K562 (cell line): Measurements from ENCODE around the gene IMP4. TPM values are rescaled to one million over a fixed set of nuclear protein-coding genes. Genes with fewer than 3 reads are reported as not detected.
A peak's percentile ranks its signal among the peaks of the same experiment; 100 is the strongest.

Source experiments
- C11orf30 ChIP-seq: fragments of 450-650 bp; IDR thresholded peaks from 2 replicates; pipeline ENCODE4 v1.6.1; 2016; ENCODE audit warnings: low read depth, mild to moderate bottlenecking
- CBFA2T2 ChIP-seq: fragments of 450-650 bp; conservative IDR thresholded peaks from 2 replicates; pipeline ENCODE4 v1.6.1; 2017; ENCODE audit warnings: mild to moderate bottlenecking
- DIDO1 ChIP-seq: fragments of 450-650 bp; IDR thresholded peaks from 2 replicates; pipeline ENCODE4 v1.6.1; 2016; ENCODE audit warnings: low read depth, missing biosample characterization, missing genetic modification characterization
- ELF1 ChIP-seq: fragments of 200-800 bp; sonication (Bioruptor generic); IDR thresholded peaks from 2 replicates; pipeline ENCODE4 v1.6.1; 2016; ENCODE audit warnings: missing genetic modification characterization, missing compliant biosample characterization
- HDAC1 ChIP-seq, 2 experiments: fragments of 450-650 bp; IDR thresholded peaks; 2 replicates each; pipeline ENCODE4 v1.6.1; 2016 to 2017; ENCODE audit warnings: inconsistent platforms in 1 of 2, mild to moderate bottlenecking in 1 of 2, moderate library complexity in 1 of 2
- HNRNPLL ChIP-seq: fragments of 200-400 bp; formaldehyde crosslinking; IDR thresholded peaks from 2 replicates; pipeline ENCODE4 v1.6.1; 2017; ENCODE audit warnings: low read length, low read depth, mild to moderate bottlenecking; ENCODE audit not compliant: poor library complexity, severe bottlenecking
- KDM5B ChIP-seq: fragments of 200-600 bp; sonication (generic); IDR thresholded peaks from 2 replicates; pipeline ENCODE4 v1.6.1; 2012; ENCODE audit warnings: low read depth, mild to moderate bottlenecking, moderate library complexity, low read length, control low read depth, inconsistent platforms; ENCODE audit not compliant: insufficient replicate concordance
- NCOA1 ChIP-seq: fragments of 450-650 bp; IDR thresholded peaks from 2 replicates; pipeline ENCODE4 v1.6.1; 2016; ENCODE audit warnings: low read depth
- NR2C2 ChIP-seq, 2 experiments: fragments of 200-800 bp in 1 of 2; sonication (Bioruptor generic) in 1 of 2; sonication (generic) in 1 of 2; formaldehyde crosslinking in 1 of 2; IDR thresholded peaks; 2 replicates each; pipeline versions ENCODE4 v1.6.1 to v1.8.0; 2016 to 2022; ENCODE audit warnings: mild to moderate bottlenecking in 1 of 2, missing compliant biosample characterization in 1 of 2, missing genetic modification characterization in 1 of 2, missing genetic modification reagents in 1 of 2
- NR4A1 ChIP-seq, 2 experiments: fragments of 250-450 bp in 1 of 2; fragments of 450-650 bp in 1 of 2; sonication (Bioruptor Pico) in 1 of 2; IDR thresholded peaks; 2 replicates each; pipeline versions ENCODE4 v1.4.0 to v1.6.1; 2016 to 2020; ENCODE audit warnings: mild to moderate bottlenecking in 2 of 2, missing compliant biosample characterization in 1 of 2, missing genetic modification characterization in 1 of 2, moderate library complexity in 1 of 2
- PHB2 ChIP-seq: fragments of 450-650 bp; IDR thresholded peaks from 2 replicates; pipeline ENCODE4 v1.6.1; 2017; ENCODE audit warnings: low read depth
- PHF8 ChIP-seq: fragments of 200-600 bp; sonication (generic); IDR thresholded peaks from 2 replicates; pipeline ENCODE4 v1.6.1; 2012; ENCODE audit warnings: mixed run types, mild to moderate bottlenecking, inconsistent platforms, low read length, moderate library complexity, borderline replicate concordance
- YY1 ChIP-seq, 3 experiments: IDR thresholded peaks; 2 replicates each; pipeline ENCODE4 v1.6.1; 2011; ENCODE audit warnings: low read length in 2 of 3, mild to moderate bottlenecking in 2 of 3, moderate library complexity in 2 of 3, borderline replicate concordance in 1 of 3, control low read depth in 1 of 3, low read depth in 1 of 3; ENCODE audit not compliant: insufficient read depth in 3 of 3, insufficient replicate concordance in 2 of 3, control insufficient read depth in 1 of 3, insufficient read length in 1 of 3; ENCODE audit errors: extremely low read depth in 1 of 3
- ZC3H11A ChIP-seq: IDR thresholded peaks from 2 replicates; pipeline ENCODE4 v1.6.1; 2012; ENCODE audit warnings: low read depth, low read length, improper control_type of control experiment
- polyA plus RNA-seq, 8 experiments: library from polyadenylated mRNA; depleted of rRNA in 4 of 8; stranded (reverse) in 5 of 8; unstranded in 3 of 8; fragments of >200 nt; fragmentation: Nextera tagmentation in 2 of 8; fragmentation: Illumina TruSeq in 1 of 8; extraction: Ambion mirVana in 2 of 8; extraction: Trizol in 1 of 8; gene quantifications; 2 replicates each; pipeline versions ENCODE4 v1.2.1 to v1.2.3, GENCODE V29; 2011 to 2014; ENCODE audit warnings: inconsistent platforms in 1 of 8, missing spikeins in 1 of 8
- total RNA-seq, 7 experiments: library from RNA; depleted of rRNA in 6 of 7; stranded (reverse); fragments of >200 nt in 6 of 7; fragmentation: Illumina TruSeq in 2 of 7; extraction: Trizol in 2 of 7; gene quantifications; 2 replicates each; pipeline versions ENCODE4 v1.2.1 to v1.2.3, GENCODE V29; 2011 to 2021; ENCODE audit warnings: low replicate concordance in 1 of 7
- TF ChIP-seq, protein P1 (sequence below): fragments of 250-450 bp; sonication (Bioruptor Pico); IDR thresholded peaks from 2 replicates; pipeline ENCODE4 v1.4.0; 2020; ENCODE audit warnings: mild to moderate bottlenecking
- TF ChIP-seq, protein P2 (sequence below): fragments of 250-450 bp; sonication (Bioruptor Pico); IDR thresholded peaks from 2 replicates; pipeline ENCODE4 v1.8.0; 2021; ENCODE audit warnings: mild to moderate bottlenecking, moderate library complexity
- TF ChIP-seq, protein P3 (sequence below): fragments of 450-650 bp; IDR thresholded peaks from 2 replicates; pipeline ENCODE4 v1.7.1; 2018; ENCODE audit warnings: mild to moderate bottlenecking, low read depth; ENCODE audit not compliant: partially characterized antibody
- TF ChIP-seq, protein P4 (sequence below): fragments of 250-450 bp; sonication (Bioruptor Pico); IDR thresholded peaks from 2 replicates; pipeline ENCODE4 v1.8.0; 2021; ENCODE audit warnings: moderate library complexity, mild to moderate bottlenecking, inconsistent platforms

IMP4 gene
- total and polyA plus RNA-seq, 9 of the 15 experiments (the other 6 are each of a cell fraction or from before 2014, with no cell fraction given), result 35.4 to 209 (median 100.0) TPM

DNA sequence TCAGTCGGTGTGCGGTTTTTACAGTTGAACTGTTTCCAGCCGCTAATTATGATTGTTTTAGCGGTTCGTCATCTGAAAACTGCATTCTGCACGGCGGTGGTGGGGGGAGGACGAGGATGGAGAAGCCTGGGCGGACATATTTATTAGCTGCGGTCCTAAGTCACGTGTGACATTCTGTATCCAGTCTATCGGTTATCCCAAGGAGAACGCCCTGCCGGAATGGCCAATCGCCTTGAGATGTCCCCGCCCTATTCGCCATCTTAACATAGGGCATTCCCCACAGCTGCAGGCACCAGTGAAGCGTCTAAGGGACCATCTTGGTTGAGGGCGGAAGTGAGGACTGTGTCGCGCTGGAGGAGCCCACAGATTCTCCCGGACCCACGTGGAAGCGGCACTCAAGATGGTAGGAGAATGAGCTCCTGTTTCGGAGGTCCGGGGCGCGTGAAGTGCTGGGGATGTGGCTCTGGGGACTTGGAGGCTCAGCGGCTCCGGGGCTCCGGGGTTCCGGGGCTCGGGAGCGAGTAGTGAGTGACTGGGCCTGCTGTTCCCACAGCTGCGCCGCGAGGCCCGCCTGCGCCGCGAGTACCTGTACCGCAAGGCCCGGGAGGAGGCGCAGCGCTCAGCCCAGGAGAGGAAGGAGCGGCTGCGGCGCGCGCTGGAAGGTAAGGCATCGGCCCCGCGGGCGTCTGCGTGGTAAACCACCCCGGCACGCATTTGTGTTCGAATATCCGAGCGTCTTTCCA lies at the start of gene IMP4 (continued):
- TF ChIP-seq, protein P1, sequence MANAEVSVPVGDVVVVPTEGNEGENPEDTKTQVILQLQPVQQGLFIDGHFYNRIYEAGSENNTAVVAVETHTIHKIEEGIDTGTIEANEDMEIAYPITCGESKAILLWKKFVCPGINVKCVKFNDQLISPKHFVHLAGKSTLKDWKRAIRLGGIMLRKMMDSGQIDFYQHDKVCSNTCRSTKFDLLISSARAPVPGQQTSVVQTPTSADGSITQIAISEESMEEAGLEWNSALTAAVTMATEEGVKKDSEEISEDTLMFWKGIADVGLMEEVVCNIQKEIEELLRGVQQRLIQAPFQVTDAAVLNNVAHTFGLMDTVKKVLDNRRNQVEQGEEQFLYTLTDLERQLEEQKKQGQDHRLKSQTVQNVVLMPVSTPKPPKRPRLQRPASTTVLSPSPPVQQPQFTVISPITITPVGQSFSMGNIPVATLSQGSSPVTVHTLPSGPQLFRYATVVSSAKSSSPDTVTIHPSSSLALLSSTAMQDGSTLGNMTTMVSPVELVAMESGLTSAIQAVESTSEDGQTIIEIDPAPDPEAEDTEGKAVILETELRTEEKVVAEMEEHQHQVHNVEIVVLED (CRISPR knock-in tag), result 0 out of 2 replicates have a peak, but pooled peaks have one; percentile 41
- TF ChIP-seq ZC3H11A (0 out of 2 replicates have a peak, but pooled peaks have one; percentile 33), PHB2 (no peak), NCOA1 (no peak), HDAC1 (IDR thresholded peaks at IDR 0.05) (peak; percentile 55 to 99; a peak in 3 of 4 replicates), DIDO1 (tag) (no peak; the same call in 1 of the 2 replicates), NR2C2 (CRISPR knock-in tag; IDR thresholded peaks at IDR 0.05) (peak; percentile 66), NR2C2 (tag; IDR thresholded peaks at IDR 0.05) (peak; percentile 95), CBFA2T2 (peak; percentile 73), C11orf30 (peak; percentile 90), PHF8 (peak; percentile 80; the same call in 1 of the 2 replicates), NR4A1 (CRISPR knock-in tag; IDR thresholded peaks at IDR 0.05) (no peak), NR4A1 (tag; IDR thresholded peaks at IDR 0.05) (no peak), HNRNPLL (peak; percentile 57), ELF1 (tag) (peak; percentile 99), KDM5B (peak; percentile 26), YY1 (IDR thresholded peaks at IDR 0.05; ENCODE audit: borderline replicate concordance in 1 of 3, control insufficient read depth in 1 of 3, extremely low read depth in 1 of 3, insufficient read depth in 3 of 3, insufficient read length in 1 of 3, insufficient replicate concordance in 2 of 3, low read depth in 1 of 3, low read length in 2 of 3) (peak; percentile 97 to 100 (median 99))
- TF ChIP-seq, protein P2, sequence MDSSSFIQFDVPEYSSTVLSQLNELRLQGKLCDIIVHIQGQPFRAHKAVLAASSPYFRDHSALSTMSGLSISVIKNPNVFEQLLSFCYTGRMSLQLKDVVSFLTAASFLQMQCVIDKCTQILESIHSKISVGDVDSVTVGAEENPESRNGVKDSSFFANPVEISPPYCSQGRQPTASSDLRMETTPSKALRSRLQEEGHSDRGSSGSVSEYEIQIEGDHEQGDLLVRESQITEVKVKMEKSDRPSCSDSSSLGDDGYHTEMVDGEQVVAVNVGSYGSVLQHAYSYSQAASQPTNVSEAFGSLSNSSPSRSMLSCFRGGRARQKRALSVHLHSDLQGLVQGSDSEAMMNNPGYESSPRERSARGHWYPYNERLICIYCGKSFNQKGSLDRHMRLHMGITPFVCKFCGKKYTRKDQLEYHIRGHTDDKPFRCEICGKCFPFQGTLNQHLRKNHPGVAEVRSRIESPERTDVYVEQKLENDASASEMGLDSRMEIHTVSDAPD (CRISPR knock-in tag), result no peak
- TF ChIP-seq, protein P3, sequence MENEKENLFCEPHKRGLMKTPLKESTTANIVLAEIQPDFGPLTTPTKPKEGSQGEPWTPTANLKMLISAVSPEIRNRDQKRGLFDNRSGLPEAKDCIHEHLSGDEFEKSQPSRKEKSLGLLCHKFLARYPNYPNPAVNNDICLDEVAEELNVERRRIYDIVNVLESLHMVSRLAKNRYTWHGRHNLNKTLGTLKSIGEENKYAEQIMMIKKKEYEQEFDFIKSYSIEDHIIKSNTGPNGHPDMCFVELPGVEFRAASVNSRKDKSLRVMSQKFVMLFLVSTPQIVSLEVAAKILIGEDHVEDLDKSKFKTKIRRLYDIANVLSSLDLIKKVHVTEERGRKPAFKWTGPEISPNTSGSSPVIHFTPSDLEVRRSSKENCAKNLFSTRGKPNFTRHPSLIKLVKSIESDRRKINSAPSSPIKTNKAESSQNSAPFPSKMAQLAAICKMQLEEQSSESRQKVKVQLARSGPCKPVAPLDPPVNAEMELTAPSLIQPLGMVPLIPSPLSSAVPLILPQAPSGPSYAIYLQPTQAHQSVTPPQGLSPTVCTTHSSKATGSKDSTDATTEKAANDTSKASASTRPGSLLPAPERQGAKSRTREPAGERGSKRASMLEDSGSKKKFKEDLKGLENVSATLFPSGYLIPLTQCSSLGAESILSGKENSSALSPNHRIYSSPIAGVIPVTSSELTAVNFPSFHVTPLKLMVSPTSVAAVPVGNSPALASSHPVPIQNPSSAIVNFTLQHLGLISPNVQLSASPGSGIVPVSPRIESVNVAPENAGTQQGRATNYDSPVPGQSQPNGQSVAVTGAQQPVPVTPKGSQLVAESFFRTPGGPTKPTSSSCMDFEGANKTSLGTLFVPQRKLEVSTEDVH, result peak; percentile 83
- TF ChIP-seq, protein P4, sequence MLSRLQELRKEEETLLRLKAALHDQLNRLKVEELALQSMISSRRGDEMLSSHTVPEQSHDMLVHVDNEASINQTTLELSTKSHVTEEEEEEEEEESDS (CRISPR knock-in tag), result no peak
